ENCODE data around the gene GNAT2. TPM values are rescaled to one million over a fixed set of nuclear protein-coding genes. Genes with fewer than 3 reads are reported as not detected.
A peak's percentile ranks its signal among the peaks of the same experiment; 100 is the strongest.

GNAT2 gene
- total RNA-seq, 2 donors from 2014 or later: not detected

- Histone ChIP-seq H3K36me3 (no peaks in the 10 kb centered on the region), H3K4me3 (no peak overlapping the region), H3K27me3 (replicated peaks; ENCODE audit: insufficient read depth) (no peaks in the 10 kb centered on the region), H3K27ac (no peak overlapping the region), H3K9me3 (no peaks in the 10 kb centered on the region), H3K4me1 (replicated peaks) (no peaks in the 10 kb centered on the region)
- 53% methylated on average over 6 of the region's 6 CpGs for WGBS
- intact Hi-C loops (cut with DNase I): loop anchor here (5.0 kb wide), 2 partner anchors 132 to 342 kb away; partner anchors contain the start of gene AHCYL1
- TF ChIP-seq CTCF (IDR thresholded peaks at IDR 0.05) (no peak), POLR2A (IDR thresholded peaks at IDR 0.05) (no peak), POLR2AphosphoS5 (IDR thresholded peaks at IDR 0.05) (no peak)
- no peak for DNase-seq (ENCODE audit: low spot score)
These were observed 20.4 kb upstream of the GNAT2 start for GRCh38 chr1:109639841-109640184.

- 87% methylated on average over 9 of the region's 9 CpGs for WGBS
- TF ChIP-seq POLR2A (IDR thresholded peaks at IDR 0.05) (no peak), CTCF (IDR thresholded peaks at IDR 0.05) (no peak), POLR2AphosphoS5 (IDR thresholded peaks at IDR 0.05) (no peak)
- H3K9me3 ChIP-seq: no peaks in the 10 kb centered on the region
- no peaks in the 10 kb centered on the region for H3K27me3 ChIP-seq (replicated peaks; ENCODE audit: insufficient read depth)
- DNase-seq (ENCODE audit: low spot score): no peak
- no peak overlapping the region for H3K4me3 ChIP-seq
- no peak overlapping the region for H3K27ac ChIP-seq
- H3K36me3 ChIP-seq: no peaks in the 10 kb centered on the region
- intact Hi-C loops (cut with DNase I): no loop called here
- H3K4me1 ChIP-seq (replicated peaks): no peaks in the 10 kb centered on the region
These were observed 19.8 kb upstream of the GNAT2 start for GRCh38 chr1:109639063-109639840.

- TF ChIP-seq POLR2AphosphoS5 (IDR thresholded peaks at IDR 0.05) (no peak), POLR2A (IDR thresholded peaks at IDR 0.05) (no peak), CTCF (IDR thresholded peaks at IDR 0.05) (no peak)
- no peak overlapping the region for H3K27ac ChIP-seq
- intact Hi-C loops (cut with DNase I): no loop called here
- H3K36me3 ChIP-seq: no peaks in the 10 kb centered on the region
- no peak for DNase-seq (ENCODE audit: low spot score)
- no peaks in the 10 kb centered on the region for H3K27me3 ChIP-seq (replicated peaks; ENCODE audit: insufficient read depth)
- 97% methylated on average over 7 of the region's 7 CpGs for WGBS
- no peaks in the 10 kb centered on the region for H3K9me3 ChIP-seq
- H3K4me1 ChIP-seq (replicated peaks): peaks cover 8% of the 10 kb centered on the region
- no peak overlapping the region for H3K4me3 ChIP-seq
These were observed 18.0 kb upstream of the GNAT2 start for GRCh38 chr1:109637446-109637845.

- peak overlapping the region in 1 of 2 donors; percentile 19 for H3K27ac ChIP-seq
- intact Hi-C loops (cut with DNase I): no loop called here
- WGBS: 53% methylated on average over 9 of the region's 9 CpGs
- peaks cover 14% of the 10 kb centered on the region for H3K4me1 ChIP-seq (replicated peaks)
- no peaks in the 10 kb centered on the region for H3K27me3 ChIP-seq (replicated peaks; ENCODE audit: insufficient read depth)
- H3K9me3 ChIP-seq: no peaks in the 10 kb centered on the region
- H3K4me3 ChIP-seq: no peak overlapping the region
- no peak for DNase-seq (ENCODE audit: low spot score)
- H3K36me3 ChIP-seq: no peaks in the 10 kb centered on the region
- TF ChIP-seq POLR2AphosphoS5 (IDR thresholded peaks at IDR 0.05) (peak; percentile 5), POLR2A (IDR thresholded peaks at IDR 0.05) (no peak), CTCF (IDR thresholded peaks at IDR 0.05) (no peak)
These were observed 17.0 kb upstream of the GNAT2 start for GRCh38 chr1:109636201-109636952.

Measured in prostate gland (tissue), 2 donors.